H9 (cell line): ENCODE results near the gene ESM1. TPM values are rescaled to one million over a fixed set of nuclear protein-coding genes. Genes with fewer than 3 reads are reported as not detected.

Experiments used
- DNase-seq: peaks from one replicate; pipeline ENCODE4 v3.0.0-alpha.2; 2017
- H2AFZ ChIP-seq: one replicate; pipeline ENCODE4 v1.6.1; 2013; ENCODE audit warnings: mild to moderate bottlenecking, low read length, control low read depth, moderate library complexity
- H2AK5ac ChIP-seq: 2 replicates; pipeline ENCODE4 v1.6.1; 2013; ENCODE audit warnings: low read length, control low read depth, mixed read lengths; ENCODE audit not compliant: insufficient read length
- H2BK120ac ChIP-seq: one replicate; pipeline ENCODE4 v1.6.1; 2013; ENCODE audit warnings: low read depth, mild to moderate bottlenecking, low read length, control low read depth, inconsistent platforms; ENCODE audit not compliant: poor library complexity, severe bottlenecking
- H2BK12ac ChIP-seq: 2 replicates; pipeline ENCODE4 v1.6.1; 2013; ENCODE audit warnings: low read length, control low read depth, mixed read lengths, low read depth; ENCODE audit not compliant: insufficient read length
- H2BK15ac ChIP-seq: 2 replicates; pipeline ENCODE4 v1.6.1; 2013; ENCODE audit warnings: low read depth, low read length, control low read depth
- H2BK20ac ChIP-seq: one replicate; pipeline ENCODE4 v1.6.1; 2013; ENCODE audit warnings: low read depth, mild to moderate bottlenecking, low read length, control low read depth, inconsistent platforms; ENCODE audit not compliant: poor library complexity, severe bottlenecking
- H2BK5ac ChIP-seq: 2 replicates; pipeline ENCODE4 v1.6.1; 2013; ENCODE audit warnings: low read length, control low read depth, mixed read lengths; ENCODE audit not compliant: insufficient read length
- H3K14ac ChIP-seq: 2 replicates; pipeline ENCODE4 v1.6.1; 2013; ENCODE audit warnings: low read length, control low read depth; ENCODE audit not compliant: insufficient read depth
- H3K18ac ChIP-seq: 2 replicates; pipeline ENCODE4 v1.6.1; 2013; ENCODE audit warnings: low read depth, mild to moderate bottlenecking, mixed read lengths, low read length, control low read depth; ENCODE audit not compliant: insufficient read length
- H3K23ac ChIP-seq: 2 replicates; pipeline ENCODE4 v1.6.1; 2013; ENCODE audit warnings: low read length, control low read depth, mixed read lengths, low read depth; ENCODE audit not compliant: insufficient read length
- H3K23me2 ChIP-seq: 2 replicates; pipeline ENCODE4 v1.6.1; 2013; ENCODE audit warnings: low read depth, mild to moderate bottlenecking, mixed read lengths, low read length, control low read depth; ENCODE audit not compliant: insufficient read length, poor library complexity, severe bottlenecking
- H3K27ac ChIP-seq: 2 replicates; pipeline ENCODE4 v1.5.1; 2013; ENCODE audit warnings: low read length, control low read depth, mixed read lengths, low read depth; ENCODE audit not compliant: insufficient read length
- H3K27me3 ChIP-seq: 2 replicates; pipeline ENCODE4 v1.6.1; 2013; ENCODE audit warnings: low read length, control low read depth, inconsistent platforms; ENCODE audit not compliant: insufficient read depth
- H3K4ac ChIP-seq: 2 replicates; pipeline ENCODE4 v1.6.1; 2013; ENCODE audit warnings: low read depth, mild to moderate bottlenecking, control low read depth, inconsistent platforms, low read length, moderate library complexity
- H3K4me1 ChIP-seq: 2 replicates; pipeline ENCODE4 v1.6.1; 2013; ENCODE audit warnings: low read length, control low read depth, inconsistent platforms; ENCODE audit not compliant: insufficient read depth
- H3K4me2 ChIP-seq: 2 replicates; pipeline ENCODE4 v1.6.1; 2013; ENCODE audit warnings: low read length, control low read depth, mixed read lengths; ENCODE audit not compliant: insufficient read length, insufficient read depth
- H3K56ac ChIP-seq: 2 replicates; pipeline ENCODE4 v1.6.1; 2013; ENCODE audit warnings: low read depth, mild to moderate bottlenecking, mixed read lengths, low read length, control low read depth; ENCODE audit not compliant: insufficient read length
- H3K79me1 ChIP-seq: 2 replicates; pipeline ENCODE4 v1.6.1; 2013; ENCODE audit warnings: low read depth, mild to moderate bottlenecking, moderate library complexity, low read length, control low read depth, inconsistent platforms; ENCODE audit not compliant: insufficient read depth, poor library complexity, severe bottlenecking
- H3K79me2 ChIP-seq: 2 replicates; pipeline ENCODE4 v1.6.1; 2013; ENCODE audit warnings: low read length, control low read depth, inconsistent platforms; ENCODE audit not compliant: insufficient read depth
- H3K9ac ChIP-seq: 2 replicates; pipeline ENCODE4 v1.6.1; 2013; ENCODE audit warnings: low read length, control low read depth, mixed read lengths; ENCODE audit not compliant: insufficient read length; ENCODE audit errors: extremely low read depth
- H3K9me3 ChIP-seq: one replicate; pipeline ENCODE4 v1.6.1; 2013; ENCODE audit warnings: low read depth, low read length, inconsistent platforms; ENCODE audit not compliant: control insufficient read depth
- H3T11ph ChIP-seq: one replicate; pipeline ENCODE4 v1.6.1; 2013; ENCODE audit warnings: mild to moderate bottlenecking, low read length, control low read depth, inconsistent platforms
- H4K20me1 ChIP-seq: one replicate; pipeline ENCODE4 v1.6.1; 2013; ENCODE audit not compliant: control insufficient read depth, insufficient read length, insufficient read depth
- H4K5ac ChIP-seq: 2 replicates; pipeline ENCODE4 v1.6.1; 2013; ENCODE audit warnings: low read depth, mild to moderate bottlenecking, mixed read lengths, low read length, control low read depth; ENCODE audit not compliant: insufficient read length
- H4K8ac ChIP-seq: replicated peaks from 2 replicates; pipeline ENCODE4 v1.6.1; 2013; ENCODE audit warnings: low read length, control low read depth, mixed read lengths, low read depth; ENCODE audit not compliant: insufficient read length
- H4K91ac ChIP-seq: 2 replicates; pipeline ENCODE4 v1.6.1; 2013; ENCODE audit warnings: low read depth, mild to moderate bottlenecking, moderate library complexity, mixed read lengths, low read length, control low read depth; ENCODE audit not compliant: insufficient read length
- H3K27ac Mint-ChIP-seq, 3 experiments: 2 replicates in 2 of 3; 3 replicates in 1 of 3; pipeline ENCODE4 v1.8.0; 2020 to 2021; ENCODE audit warnings: mixed read lengths in 3 of 3, mild to moderate bottlenecking in 1 of 3, moderate library complexity in 1 of 3
- H3K27me3 Mint-ChIP-seq: 2 replicates; pipeline ENCODE4 v1.8.0; 2021; ENCODE audit warnings: low read depth, mild to moderate bottlenecking, moderate library complexity, mixed read lengths
- H3K36me3 Mint-ChIP-seq, 3 experiments: 2 replicates in 2 of 3; 3 replicates in 1 of 3; pipeline ENCODE4 v1.8.0; 2020 to 2021; ENCODE audit warnings: low read depth in 3 of 3, mixed read lengths in 3 of 3; ENCODE audit not compliant: insufficient read depth in 1 of 3
- H3K4me1 Mint-ChIP-seq, 2 experiments: 2 replicates each; pipeline ENCODE4 v1.8.0; 2020; ENCODE audit warnings: mixed read lengths in 2 of 2
- H3K4me3 Mint-ChIP-seq, 2 experiments: 2 replicates in 1 of 2; 3 replicates in 1 of 2; pipeline ENCODE4 v1.8.0; 2020 to 2021; ENCODE audit warnings: mild to moderate bottlenecking in 2 of 2, mixed read lengths in 2 of 2, moderate library complexity in 1 of 2
- H3K9me3 Mint-ChIP-seq, 2 experiments: 2 replicates in 1 of 2; 3 replicates in 1 of 2; pipeline ENCODE4 v1.8.0; 2020; ENCODE audit warnings: mild to moderate bottlenecking in 2 of 2, mixed read lengths in 2 of 2, moderate library complexity in 1 of 2
- CTCF ChIP-seq: fragments of 200-600 bp; sonication (generic); conservative IDR thresholded peaks from 3 replicates; pipeline ENCODE4 v1.8.0; 2021; ENCODE audit warnings: antibody characterized with exemption, mild to moderate bottlenecking
- WGBS: extraction: QIAGEN DNeasy Blood & Tissue Kit; methylation state at CpG from one replicate; pipeline ENCODE4 v1.1.7; 2013; ENCODE audit warnings: missing lambda C conversion rate, low lambda C conversion rate, mixed read lengths; ENCODE audit not compliant: insufficient read length; ENCODE audit errors: extremely low coverage; 5-methylcytosine and 5-hydroxymethylcytosine counted together
- total RNA-seq: library from RNA; stranded (reverse); gene quantifications from 2 replicates; pipeline ENCODE4 v1.2.1, GENCODE V29; 2021

ESM1 gene
- total RNA-seq, 1 experiment from 2014 or later, result not detected

- H3K4me1 Mint-ChIP-seq, result peaks cover 38 to 39% of the 10 kb centered on the region in 2 experiments
Observed at GRCh38 chr5:54988218-54988617, 2.8 kb upstream of the ESM1 start.

More at GRCh38 chr5:54988218-54988617, 2.8 kb upstream of the ESM1 start:
- peaks cover 2% of the 10 kb centered on the region; the same call in 1 of the 2 replicates for H3K27me3 Mint-ChIP-seq
- Histone ChIP-seq H2BK5ac (no peak overlapping the region), H4K5ac (no peak overlapping the region), H3K9me3 (no peaks in the 10 kb centered on the region), H3T11ph (no peak overlapping the region), H3K18ac (no peak overlapping the region), H2AK5ac (no peak overlapping the region), H3K79me1 (no peaks in the 10 kb centered on the region), H3K27ac (no peak overlapping the region), H4K8ac (no peak overlapping the region), H3K23me2 (no peaks in the 10 kb centered on the region), H3K9ac (no peak overlapping the region), H3K79me2 (no peaks in the 10 kb centered on the region), H2BK20ac (no peak overlapping the region), H3K23ac (no peak overlapping the region), H3K4ac (no peak overlapping the region), H3K4me2 (no peak overlapping the region), H3K27me3 (no peaks in the 10 kb centered on the region), H2BK12ac (no peak overlapping the region), H2AFZ (no peak overlapping the region), H4K20me1 (no peaks in the 10 kb centered on the region), H3K56ac (no peak overlapping the region), H2BK120ac (no peak overlapping the region), H3K14ac (no peak overlapping the region), H4K91ac (no peak overlapping the region), H2BK15ac (no peak overlapping the region), H3K4me1 (peaks cover 9% of the 10 kb centered on the region; the same call in 1 of the 2 replicates)
- H3K27ac Mint-ChIP-seq, result no peak overlapping the region
- H3K36me3 Mint-ChIP-seq, result no peaks in the 10 kb centered on the region
- no peak for DNase-seq
- TF ChIP-seq CTCF, result no peak
- H3K4me3 Mint-ChIP-seq, result no peak overlapping the region
- no CpG with 5 or more reads among the region's 1 CpG for WGBS
- H3K9me3 Mint-ChIP-seq, result no peaks in the 10 kb centered on the region; a peak in 1 of 5 replicates
